Stimulated activated CD4-positive, alpha-beta T cell treated with anti-CD3 and anti-CD28 coated beads, Interleukin-2, amount 100 ng/mL, for 4 hours (primary cell): ENCODE data around the gene TUBD1.
"Not testable (repeated sequence)": the region's sequence is repeated elsewhere in the genome, so short reads cannot be mapped to it uniquely, and the experiment has no call there.

Experiments
- DNase-seq: peaks from one replicate; pipeline ENCODE4 v3.0.0-alpha.2; 2020; ENCODE audit warnings: low read depth

Gene TUBD1

GRCh38 chr17:59874376-59874775, 18.4 kb downstream of the TUBD1 start:
- no peak for DNase-seq

- DNase-seq: not testable (repeated sequence)
Measured at GRCh38 chr17:59873414-59873813, 19.3 kb downstream of the TUBD1 start.

GRCh38 chr17:59872351-59872750, 20.4 kb downstream of the TUBD1 start:
- no peak for DNase-seq

- DNase-seq: no peak
Measured at GRCh38 chr17:59870482-59870881, 22.3 kb downstream of the TUBD1 start.

- no peak for DNase-seq
Measured at GRCh38 chr17:59869941-59870218, 22.9 kb downstream of the TUBD1 start.

GRCh38 chr17:59863616-59864015, 29.1 kb downstream of the TUBD1 start:
- no peak for DNase-seq

GRCh38 chr17:59859444-59860025, 33.2 kb downstream of the TUBD1 start:
- no peak for DNase-seq

GRCh38 chr17:59858932-59859331, 33.8 kb downstream of the TUBD1 start:
- no peak for DNase-seq

GRCh38 chr17:59858167-59858816, 34.5 kb downstream of the TUBD1 start:
- no peak for DNase-seq

GRCh38 chr17:59856859-59857794, 35.6 kb downstream of the TUBD1 start:
- no peak for DNase-seq

- DNase-seq: not testable (repeated sequence)
Measured at GRCh38 chr17:59853919-59854729, 38.6 kb downstream of the TUBD1 start.

GRCh38 chr17:59853168-59853918, 39.4 kb downstream of the TUBD1 start:
- DNase-seq: no peak

GRCh38 chr17:59852847-59853167, 39.9 kb downstream of the TUBD1 start:
- DNase-seq: not testable (repeated sequence)

- no peak for DNase-seq
Measured at GRCh38 chr17:59851439-59852375, 41.0 kb downstream of the TUBD1 start.

GRCh38 chr17:59850311-59850710, 42.4 kb downstream of the TUBD1 start:
- DNase-seq: not testable (repeated sequence)

GRCh38 chr17:59848778-59849177, 44.0 kb downstream of the TUBD1 start:
- no peak for DNase-seq

- no peak for DNase-seq
Measured at GRCh38 chr17:59848385-59848668, 44.4 kb downstream of the TUBD1 start.

- DNase-seq: no peak
Measured at GRCh38 chr17:59846394-59847165, 46.2 kb downstream of the TUBD1 start.

GRCh38 chr17:59845595-59846393, 46.9 kb downstream of the TUBD1 start:
- DNase-seq: no peak
